Adrenal gland (tissue), 5 donors: ENCODE data around the gene TSHZ2.

Source experiments
- POLR2A ChIP-seq, 2 donors: fragments of 450-650 bp; IDR thresholded peaks; one replicate each; pipeline ENCODE4 v1.6.1; 2017; ENCODE audit warnings: antibody characterized with exemption in 2 of 2, mild to moderate bottlenecking in 2 of 2, moderate library complexity in 1 of 2
- TF ChIP-seq, protein P1 (sequence below), 6 experiments: fragments of 450-650 bp in 4 of 6; fragments of 200-600 bp in 2 of 6; sonication (generic) in 1 of 6; IDR thresholded peaks; 1 replicate in 5 of 6; 2 replicates in 1 of 6; pipeline versions ENCODE4 v1.5.1 to v1.8.0; 2016 to 2021; ENCODE audit warnings: antibody characterized with exemption in 6 of 6, mild to moderate bottlenecking in 2 of 6, moderate library complexity in 1 of 6
- donor health status: DM: no; HTN: no; CAD: no.

DNA sequence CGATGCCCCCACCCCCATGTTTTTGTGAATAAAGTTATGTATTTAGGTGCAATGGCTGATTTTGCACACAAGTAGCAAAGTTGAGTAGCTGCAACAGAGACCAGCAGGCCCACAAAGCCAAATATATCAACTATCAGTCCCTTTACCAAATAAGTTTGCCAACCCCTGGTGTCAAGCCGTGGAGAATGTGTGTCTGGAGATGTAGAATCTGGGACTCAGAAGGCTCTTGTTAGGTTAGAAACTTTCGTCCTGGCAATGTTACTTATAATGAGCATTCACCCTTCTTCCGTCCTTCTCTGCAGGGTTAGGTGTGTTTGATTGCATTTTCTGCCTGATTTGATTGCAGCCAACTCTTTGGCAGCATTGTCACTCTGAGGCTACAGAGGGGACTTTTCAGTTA is 563.7 kb downstream of the TSHZ2 start:
- TF ChIP-seq, protein P1, sequence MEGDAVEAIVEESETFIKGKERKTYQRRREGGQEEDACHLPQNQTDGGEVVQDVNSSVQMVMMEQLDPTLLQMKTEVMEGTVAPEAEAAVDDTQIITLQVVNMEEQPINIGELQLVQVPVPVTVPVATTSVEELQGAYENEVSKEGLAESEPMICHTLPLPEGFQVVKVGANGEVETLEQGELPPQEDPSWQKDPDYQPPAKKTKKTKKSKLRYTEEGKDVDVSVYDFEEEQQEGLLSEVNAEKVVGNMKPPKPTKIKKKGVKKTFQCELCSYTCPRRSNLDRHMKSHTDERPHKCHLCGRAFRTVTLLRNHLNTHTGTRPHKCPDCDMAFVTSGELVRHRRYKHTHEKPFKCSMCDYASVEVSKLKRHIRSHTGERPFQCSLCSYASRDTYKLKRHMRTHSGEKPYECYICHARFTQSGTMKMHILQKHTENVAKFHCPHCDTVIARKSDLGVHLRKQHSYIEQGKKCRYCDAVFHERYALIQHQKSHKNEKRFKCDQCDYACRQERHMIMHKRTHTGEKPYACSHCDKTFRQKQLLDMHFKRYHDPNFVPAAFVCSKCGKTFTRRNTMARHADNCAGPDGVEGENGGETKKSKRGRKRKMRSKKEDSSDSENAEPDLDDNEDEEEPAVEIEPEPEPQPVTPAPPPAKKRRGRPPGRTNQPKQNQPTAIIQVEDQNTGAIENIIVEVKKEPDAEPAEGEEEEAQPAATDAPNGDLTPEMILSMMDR (IDR thresholded peaks at IDR 0.05), result no peak
- no peak for TF ChIP-seq POLR2A (IDR thresholded peaks at IDR 0.05)
